Fibroblast of villous mesenchyme (primary cell): Measurements from ENCODE around the gene INAFM2. TPM values are rescaled to one million over a fixed set of nuclear protein-coding genes. Genes with fewer than 3 reads are reported as not detected.
A peak's percentile ranks its signal among the peaks of the same experiment; 100 is the strongest.

Experiments used
- DNase-seq: peaks from one replicate; pipeline ENCODE4 v3.0.0-alpha.2; 2010; ENCODE audit warnings: low read depth
- H3K4me3 ChIP-seq: 2 replicates; pipeline ENCODE4 v1.5.1; 2011; ENCODE audit warnings: low read depth, mild to moderate bottlenecking, low read length
- CTCF ChIP-seq: IDR thresholded peaks from 2 replicates; pipeline ENCODE4 v1.5.1; 2012; ENCODE audit warnings: low read depth, mild to moderate bottlenecking, low read length; ENCODE audit not compliant: insufficient read depth
- total RNA-seq: library from RNA; depleted of rRNA; stranded (reverse); fragments of >200 nt; gene quantifications from 2 replicates; pipeline ENCODE4 v1.2.3, GENCODE V29; 2012

The INAFM2 gene
- total RNA-seq, 1 donor = 16.8 TPM

GRCh38 chr15:40303576-40303975 is 19.9 kb upstream of the INAFM2 start:
- no peak for TF ChIP-seq CTCF
- H3K4me3 ChIP-seq = no peak overlapping the region
- no peak for DNase-seq

GRCh38 chr15:40305281-40305680 is 18.2 kb upstream of the INAFM2 start:
- no peak overlapping the region for H3K4me3 ChIP-seq
- TF ChIP-seq CTCF = no peak
- no peak for DNase-seq

- DNase-seq = no peak
- TF ChIP-seq CTCF = no peak
- H3K4me3 ChIP-seq = no peak overlapping the region
These were observed 17.1 kb upstream of the INAFM2 start for GRCh38 chr15:40306371-40306770.

GRCh38 chr15:40306908-40307307 is 16.6 kb upstream of the INAFM2 start:
- TF ChIP-seq CTCF = no peak
- H3K4me3 ChIP-seq = no peak overlapping the region

GRCh38 chr15:40307421-40308211 is 15.9 kb upstream of the INAFM2 start, which contains the start of gene PLCB2:
PLCB2 (minus strand) TSS chr15:40307935; CDS start chr15:40307672, 263 bp downstream.
- H3K4me3 ChIP-seq = no peak within 1 kb of the TSS
- peak; percentile 69 for DNase-seq
- TF ChIP-seq CTCF = peak; percentile 38

More at GRCh38 chr15:40306908-40307307, 16.6 kb upstream of the INAFM2 start:
- DNase-seq = no peak

- no peak for TF ChIP-seq CTCF
- DNase-seq = no peak
- H3K4me3 ChIP-seq = no peak overlapping the region
These were observed 14.1 kb upstream of the INAFM2 start for GRCh38 chr15:40309344-40309862.
